Nephron (organoid): ENCODE data around the gene MALAT1.

ENCODE experiments used
- H3K27ac Mint-ChIP-seq, 3 experiments: 2 replicates each; pipeline ENCODE4 v1.8.0; 2020; ENCODE audit warnings: mixed read lengths in 3 of 3, mild to moderate bottlenecking in 2 of 3, moderate library complexity in 1 of 3
- H3K27me3 Mint-ChIP-seq: 2 replicates; pipeline ENCODE4 v1.8.0; 2021; ENCODE audit warnings: low read depth, mild to moderate bottlenecking, moderate library complexity, mixed read lengths
- H3K36me3 Mint-ChIP-seq: 2 replicates; pipeline ENCODE4 v1.8.0; 2020; ENCODE audit warnings: low read depth, mixed read lengths
- H3K4me1 Mint-ChIP-seq: 2 replicates; pipeline ENCODE4 v1.8.0; 2020; ENCODE audit warnings: mixed read lengths
- H3K4me3 Mint-ChIP-seq, 3 experiments: 2 replicates each; pipeline ENCODE4 v1.8.0; 2020; ENCODE audit warnings: mild to moderate bottlenecking in 3 of 3, mixed read lengths in 3 of 3, moderate library complexity in 2 of 3
- H3K9me3 Mint-ChIP-seq: 2 replicates; pipeline ENCODE4 v1.8.0; 2020; ENCODE audit warnings: mixed read lengths
- CTCF ChIP-seq, 3 experiments: fragments of 200-600 bp; sonication (generic); IDR thresholded peaks; one replicate each; pipeline ENCODE4 v1.5.0; 2021; ENCODE audit warnings: antibody characterized with exemption in 3 of 3; ENCODE audit not compliant: unreplicated experiment in 3 of 3

Gene MALAT1

GRCh38 chr11:65541093-65541982 is 42.5 kb downstream of the MALAT1 start:
- H3K36me3 Mint-ChIP-seq, result peaks cover 36% of the 10 kb centered on the region
- H3K27ac Mint-ChIP-seq, result peak overlapping the region; percentile 63 to 69 (median 63)
- H3K4me3 Mint-ChIP-seq, result peak overlapping the region; percentile 74 to 77 (median 75)
- peaks cover 22% of the 10 kb centered on the region for H3K4me1 Mint-ChIP-seq
- TF ChIP-seq CTCF (IDR thresholded peaks at IDR 0.05; ENCODE audit: unreplicated experiment in 3 of 3), result no peak
- peaks cover 34% of the 10 kb centered on the region for H3K27me3 Mint-ChIP-seq
- H3K9me3 Mint-ChIP-seq, result no peaks in the 10 kb centered on the region

DNA sequence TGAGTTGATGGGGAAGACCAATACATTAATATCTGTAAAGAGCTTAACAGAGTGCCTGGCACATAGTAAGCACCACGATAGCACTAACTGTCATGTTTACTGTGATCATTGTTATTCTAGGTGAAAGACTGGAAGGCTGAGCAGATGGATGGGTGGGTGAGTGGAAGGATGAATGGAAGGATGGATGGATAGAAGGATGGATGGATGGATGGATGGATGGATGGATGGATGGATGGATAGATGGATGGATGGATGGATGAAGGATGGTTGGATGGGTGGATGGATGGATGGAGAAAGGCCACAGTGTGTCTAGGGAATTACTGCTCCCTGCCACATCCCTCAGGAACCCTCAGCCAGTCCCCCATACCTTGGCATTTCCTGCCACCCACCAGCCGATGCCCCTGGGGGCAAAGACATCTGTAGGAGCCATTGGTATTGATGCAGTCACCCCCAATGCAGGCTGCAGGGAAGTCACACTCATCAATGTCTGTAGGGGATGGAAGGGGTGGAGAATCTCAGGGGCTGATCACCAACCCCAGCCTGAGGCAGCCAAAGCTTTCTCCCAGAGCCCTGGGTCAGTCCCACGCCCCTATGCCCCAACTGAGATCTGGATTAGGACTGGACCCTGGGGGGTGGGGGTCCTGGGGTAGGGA is 44.0 kb downstream of the MALAT1 start:
- Mint-ChIP-seq H3K27ac (no peak overlapping the region), H3K4me3 (no peak overlapping the region), H3K9me3 (no peaks in the 10 kb centered on the region), H3K27me3 (peaks cover 28% of the 10 kb centered on the region), H3K4me1 (peaks cover 16% of the 10 kb centered on the region), H3K36me3 (peaks cover 29% of the 10 kb centered on the region)
- no peak for TF ChIP-seq CTCF (IDR thresholded peaks at IDR 0.05; ENCODE audit: unreplicated experiment in 3 of 3)

- H3K4me1 Mint-ChIP-seq, result peaks cover 16% of the 10 kb centered on the region
- H3K4me3 Mint-ChIP-seq, result peak overlapping the region in 2 of 3 experiments; percentile 45 to 57
- peaks cover 53% of the 10 kb centered on the region for H3K36me3 Mint-ChIP-seq
- no peak for TF ChIP-seq CTCF (IDR thresholded peaks at IDR 0.05; ENCODE audit: unreplicated experiment in 3 of 3)
- no peaks in the 10 kb centered on the region for H3K9me3 Mint-ChIP-seq
- H3K27ac Mint-ChIP-seq, result peak overlapping the region in 1 of 3 experiments; percentile 21
- peaks cover 37% of the 10 kb centered on the region for H3K27me3 Mint-ChIP-seq
Measured at GRCh38 chr11:65545853-65546216, 47.0 kb downstream of the MALAT1 start.

- H3K9me3 Mint-ChIP-seq, result no peaks in the 10 kb centered on the region
- H3K4me3 Mint-ChIP-seq, result peak overlapping the region in 2 of 3 experiments; percentile 45 to 57
- TF ChIP-seq CTCF (IDR thresholded peaks at IDR 0.05; ENCODE audit: unreplicated experiment in 3 of 3), result no peak
- H3K36me3 Mint-ChIP-seq, result peaks cover 57% of the 10 kb centered on the region
- peak overlapping the region in 1 of 3 experiments; percentile 21 for H3K27ac Mint-ChIP-seq
- peaks cover 40% of the 10 kb centered on the region for H3K27me3 Mint-ChIP-seq
- H3K4me1 Mint-ChIP-seq, result peaks cover 14% of the 10 kb centered on the region
Measured at GRCh38 chr11:65546217-65546958, 47.5 kb downstream of the MALAT1 start.

- H3K9me3 Mint-ChIP-seq, result no peaks in the 10 kb centered on the region
- H3K4me3 Mint-ChIP-seq, result peak overlapping the region in 1 of 3 experiments; percentile 58
- peaks cover 62% of the 10 kb centered on the region for H3K36me3 Mint-ChIP-seq
- H3K4me1 Mint-ChIP-seq, result peaks cover 11% of the 10 kb centered on the region
- peaks cover 46% of the 10 kb centered on the region for H3K27me3 Mint-ChIP-seq
- no peak overlapping the region for H3K27ac Mint-ChIP-seq
- peak in 1 of 3 experiments; percentile 20 for TF ChIP-seq CTCF (IDR thresholded peaks at IDR 0.05; ENCODE audit: unreplicated experiment in 3 of 3)
Measured at GRCh38 chr11:65547446-65548125, 48.7 kb downstream of the MALAT1 start.
